BLaER1 treated with 17β-estradiol and CSF1 and Interleukin-3, amounts not matched to agents 10 nM and 100 nM (cell line): Measurements from ENCODE around the gene SAG.

ENCODE experiments used
- H3K27ac ChIP-seq, 11 experiments: shearing (Covaris generic); formaldehyde crosslinking; 2 replicates each; pipeline ENCODE4 v1.8.1; 2022
- H3K27me3 ChIP-seq, 11 experiments: shearing (Covaris generic); formaldehyde crosslinking; 2 replicates each; pipeline ENCODE4 v1.8.1; 2022
- H3K36me3 ChIP-seq, 11 experiments: shearing (Covaris generic); formaldehyde crosslinking; 2 replicates each; pipeline ENCODE4 v1.8.1; 2022
- H3K4me1 ChIP-seq, 10 experiments: shearing (Covaris generic); formaldehyde crosslinking; 2 replicates each; pipeline ENCODE4 v1.8.1; 2022
- H3K4me2 ChIP-seq, 11 experiments: shearing (Covaris generic); formaldehyde crosslinking; 2 replicates each; pipeline ENCODE4 v1.8.1; 2022
- H3K4me3 ChIP-seq, 10 experiments: shearing (Covaris generic); formaldehyde crosslinking; 2 replicates each; pipeline ENCODE4 v1.8.1; 2022
- H3K9ac ChIP-seq, 11 experiments: shearing (Covaris generic); formaldehyde crosslinking; 2 replicates each; pipeline ENCODE4 v1.8.1; 2022
- H3K9me3 ChIP-seq, 11 experiments: shearing (Covaris generic); formaldehyde crosslinking; replicated peaks in 1 of 11; 2 replicates each; pipeline ENCODE4 v1.8.1; 2022
- H4K20me1 ChIP-seq, 11 experiments: shearing (Covaris generic); formaldehyde crosslinking; 2 replicates each; pipeline ENCODE4 v1.8.1; 2022
- Cebpa-rat ChIP-seq, 11 experiments: shearing (Covaris generic); IDR thresholded peaks; 2 replicates each; pipeline ENCODE4 v1.8.1; 2022

The SAG gene

DNA sequence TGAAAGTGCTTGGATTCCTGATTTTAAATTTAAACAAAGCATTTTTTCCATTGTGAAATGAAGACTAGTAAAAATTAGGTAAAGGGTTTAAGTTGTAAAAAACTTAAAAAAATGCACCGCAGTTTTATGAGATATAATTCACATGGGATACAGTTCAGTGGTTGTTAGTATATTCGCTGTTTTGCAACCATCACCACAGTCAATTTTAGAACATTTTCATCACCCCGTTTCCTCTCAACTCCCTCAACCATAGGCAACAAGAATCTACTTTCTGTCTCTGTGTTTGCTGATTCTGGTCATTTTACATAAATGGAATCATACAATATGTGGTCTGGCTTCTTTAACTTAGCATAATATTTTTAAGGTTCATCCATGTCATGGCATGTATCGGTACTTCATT, 50.7 kb downstream of the SAG start:
- peak overlapping the region; percentile 85 to 99 (median 97) for H3K4me2 ChIP-seq
- H3K36me3 ChIP-seq = peaks cover under 1 to 83% (median 66%) of the 10 kb centered on the region in 11 experiments; a peak in 19 of 22 replicates
- peaks cover 47 to 84% (median 56%) of the 10 kb centered on the region in 10 experiments for H3K4me1 ChIP-seq
- peaks cover 0 to 34% (median 5%) of the 10 kb centered on the region in 11 experiments; a peak in 10 of 22 replicates for H4K20me1 ChIP-seq
- peak overlapping the region; percentile 57 to 99 (median 89); a peak in 21 of 22 replicates for H3K27ac ChIP-seq
- no peaks in the 10 kb centered on the region for H3K27me3 ChIP-seq
- H3K4me3 ChIP-seq = peak overlapping the region; percentile 82 to 99 (median 89); a peak in 19 of 20 replicates
- peak in 2 of 11 experiments; percentile 42 to 65; a peak in 6 of 22 replicates for TF ChIP-seq Cebpa-rat (IDR thresholded peaks at IDR 0.05)
- peaks cover 0 to 30% (median 21%) of the 10 kb centered on the region in 11 experiments; a peak in 16 of 22 replicates for H3K9me3 ChIP-seq
- peak overlapping the region; percentile 22 to 99 (median 93); a peak in 21 of 22 replicates for H3K9ac ChIP-seq

GRCh38 chr2:233358947-233359346, 51.3 kb downstream of the SAG start:
- Histone ChIP-seq H3K4me3 (peak overlapping the region; percentile 82 to 99 (median 89); a peak in 19 of 20 replicates), H3K36me3 (peaks cover 7 to 89% (median 72%) of the 10 kb centered on the region in 11 experiments; a peak in 21 of 22 replicates), H3K27me3 (no peaks in the 10 kb centered on the region), H3K27ac (peak overlapping the region; percentile 41 to 99 (median 89); a peak in 21 of 22 replicates), H3K9me3 (peaks cover 6 to 36% (median 27%) of the 10 kb centered on the region in 11 experiments), H3K9ac (peak overlapping the region; percentile 22 to 99 (median 93); a peak in 21 of 22 replicates), H3K4me1 (peaks cover 47 to 84% (median 56%) of the 10 kb centered on the region in 10 experiments), H4K20me1 (peaks cover 0 to 40% (median 5%) of the 10 kb centered on the region in 11 experiments; a peak in 10 of 22 replicates), H3K4me2 (peak overlapping the region; percentile 85 to 99 (median 97))
- no peak for TF ChIP-seq Cebpa-rat (IDR thresholded peaks at IDR 0.05)

DNA sequence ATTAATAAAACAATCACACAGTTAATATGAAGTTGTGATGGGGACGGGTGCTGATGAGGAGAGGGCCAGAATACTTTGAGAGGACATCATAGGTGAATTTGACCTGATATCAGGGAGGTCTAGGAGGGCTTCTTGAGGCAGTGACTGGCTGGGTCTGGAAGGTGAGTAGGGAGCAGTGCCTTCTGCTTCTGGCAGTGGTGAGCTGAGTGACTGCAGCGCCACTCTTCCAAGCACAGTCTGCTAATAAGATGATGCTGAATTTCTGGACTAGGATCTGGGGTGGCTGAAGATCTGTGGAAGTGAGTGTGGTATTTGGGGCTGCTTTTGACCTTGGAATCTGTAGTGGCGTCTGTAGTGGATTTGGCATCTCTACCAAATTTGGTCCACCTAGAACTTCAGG, 52.2 kb downstream of the SAG start:
- peak overlapping the region; percentile 85 to 99 (median 97); a peak in 21 of 22 replicates for H3K4me2 ChIP-seq
- H3K36me3 ChIP-seq = peaks cover 10 to 98% (median 81%) of the 10 kb centered on the region in 11 experiments; a peak in 21 of 22 replicates

DNA sequence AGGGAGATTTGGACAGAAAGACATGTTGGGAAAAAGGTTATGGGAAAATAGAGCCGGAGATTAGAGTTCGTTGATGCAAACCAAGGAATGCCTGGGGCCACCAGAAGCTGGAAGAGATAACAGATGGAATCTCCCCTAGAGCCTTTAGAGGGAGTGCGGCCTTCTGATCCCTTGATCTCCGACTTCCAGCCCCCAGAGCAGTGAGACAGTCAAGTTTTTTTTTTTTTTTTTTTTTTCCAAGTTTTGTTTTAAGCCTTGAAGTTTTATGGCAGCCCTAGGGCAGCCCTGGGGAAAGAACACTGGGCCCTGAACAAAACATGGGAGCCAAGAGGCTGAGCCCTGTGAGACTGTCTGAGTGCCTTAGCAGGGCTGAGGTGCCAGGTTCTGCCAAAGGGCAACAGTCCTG, 53.2 kb downstream of the SAG start:
- peak overlapping the region in 9 of 11 experiments; percentile 84 to 99 (median 91); a peak in 20 of 22 replicates for H3K27ac ChIP-seq
- peaks cover 5 to 36% (median 9%) of the 10 kb centered on the region in 11 experiments; a peak in 18 of 22 replicates for H4K20me1 ChIP-seq
- H3K4me3 ChIP-seq = peak overlapping the region in 6 of 10 experiments; percentile 21 to 99 (median 88); a peak in 10 of 20 replicates
- H3K4me2 ChIP-seq = peak overlapping the region; percentile 85 to 99 (median 97); a peak in 21 of 22 replicates
- H3K27me3 ChIP-seq = no peaks in the 10 kb centered on the region
- peaks cover 8 to 53% (median 36%) of the 10 kb centered on the region in 11 experiments for H3K9me3 ChIP-seq
- H3K4me1 ChIP-seq = peaks cover 53 to 92% (median 60%) of the 10 kb centered on the region in 10 experiments
- peak overlapping the region in 8 of 11 experiments; percentile 92 to 99 (median 95); a peak in 15 of 22 replicates for H3K9ac ChIP-seq
- TF ChIP-seq Cebpa-rat (IDR thresholded peaks at IDR 0.05) = no peak
- H3K36me3 ChIP-seq = peaks cover 10 to 100% (median 84%) of the 10 kb centered on the region in 11 experiments; a peak in 21 of 22 replicates

More for the DNA sequence above, 52.2 kb downstream of the SAG start:
- peaks cover 8 to 45% (median 36%) of the 10 kb centered on the region in 11 experiments for H3K9me3 ChIP-seq
- no peaks in the 10 kb centered on the region for H3K27me3 ChIP-seq
- peak overlapping the region in 9 of 11 experiments; percentile 34 to 99 (median 94); a peak in 18 of 22 replicates for H3K9ac ChIP-seq
- peaks cover 48 to 89% (median 58%) of the 10 kb centered on the region in 10 experiments for H3K4me1 ChIP-seq
- peak overlapping the region in 9 of 11 experiments; percentile 84 to 99 (median 91); a peak in 19 of 22 replicates for H3K27ac ChIP-seq
- H3K4me3 ChIP-seq = peak overlapping the region in 8 of 10 experiments; percentile 86 to 99 (median 92); a peak in 15 of 20 replicates
- TF ChIP-seq Cebpa-rat (IDR thresholded peaks at IDR 0.05) = no peak
- peaks cover 0 to 40% (median 5%) of the 10 kb centered on the region in 11 experiments; a peak in 10 of 22 replicates for H4K20me1 ChIP-seq

- H3K27me3 ChIP-seq = no peaks in the 10 kb centered on the region
- H3K4me3 ChIP-seq = peak overlapping the region in 5 of 10 experiments; percentile 7 to 90 (median 86); a peak in 6 of 20 replicates
- no peak for TF ChIP-seq Cebpa-rat (IDR thresholded peaks at IDR 0.05)
- H3K36me3 ChIP-seq = peaks cover 10 to 100% (median 84%) of the 10 kb centered on the region in 11 experiments; a peak in 21 of 22 replicates
- H3K9me3 ChIP-seq = peaks cover 8 to 56% (median 36%) of the 10 kb centered on the region in 11 experiments
- peak overlapping the region in 5 of 11 experiments; percentile 29 to 99 (median 96); a peak in 6 of 22 replicates for H3K9ac ChIP-seq
- peaks cover 7 to 36% (median 14%) of the 10 kb centered on the region in 11 experiments; a peak in 19 of 22 replicates for H4K20me1 ChIP-seq
- peaks cover 52 to 92% (median 65%) of the 10 kb centered on the region in 10 experiments for H3K4me1 ChIP-seq
- peak overlapping the region in 10 of 11 experiments; percentile 85 to 99 (median 96); a peak in 17 of 22 replicates for H3K4me2 ChIP-seq
- H3K27ac ChIP-seq = peak overlapping the region in 9 of 11 experiments; percentile 84 to 99 (median 91); a peak in 17 of 22 replicates
Measured at GRCh38 chr2:233361297-233361696, 53.7 kb downstream of the SAG start.

DNA sequence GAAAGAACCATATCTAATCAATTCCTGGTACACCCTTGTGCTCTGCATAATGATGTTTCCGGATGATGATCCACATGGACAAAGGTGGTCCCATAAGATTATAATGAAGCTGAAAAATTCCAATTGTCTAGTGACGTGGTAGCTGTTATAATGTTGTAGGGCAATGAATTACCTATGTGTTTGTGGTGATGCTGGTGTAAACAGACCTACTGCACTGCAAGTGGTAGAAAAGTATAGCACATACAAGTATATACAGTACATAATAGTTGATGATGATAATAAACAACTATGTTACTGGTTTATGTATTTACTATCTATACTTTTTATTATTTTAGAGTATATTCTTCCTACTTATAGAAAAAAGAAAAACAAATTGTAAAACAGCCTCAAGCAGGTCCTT, 55.1 kb downstream of the SAG start:
- Histone ChIP-seq H3K9me3 (peaks cover 8 to 59% (median 36%) of the 10 kb centered on the region in 11 experiments), H3K36me3 (peaks cover 10 to 100% (median 84%) of the 10 kb centered on the region in 11 experiments; a peak in 21 of 22 replicates), H3K27ac (peak overlapping the region in 4 of 11 experiments; percentile 89 to 99 (median 95); a peak in 5 of 22 replicates), H3K4me1 (peaks cover 51 to 92% (median 77%) of the 10 kb centered on the region in 10 experiments), H3K4me3 (peak overlapping the region in 3 of 10 experiments; percentile 5 to 18 (median 8); a peak in 2 of 20 replicates), H3K27me3 (no peaks in the 10 kb centered on the region), H3K9ac (no peak overlapping the region), H3K4me2 (peak overlapping the region in 8 of 11 experiments; percentile 16 to 97 (median 95); a peak in 13 of 22 replicates), H4K20me1 (peaks cover 13 to 33% (median 27%) of the 10 kb centered on the region in 11 experiments; a peak in 19 of 22 replicates)
- no peak for TF ChIP-seq Cebpa-rat (IDR thresholded peaks at IDR 0.05)

DNA sequence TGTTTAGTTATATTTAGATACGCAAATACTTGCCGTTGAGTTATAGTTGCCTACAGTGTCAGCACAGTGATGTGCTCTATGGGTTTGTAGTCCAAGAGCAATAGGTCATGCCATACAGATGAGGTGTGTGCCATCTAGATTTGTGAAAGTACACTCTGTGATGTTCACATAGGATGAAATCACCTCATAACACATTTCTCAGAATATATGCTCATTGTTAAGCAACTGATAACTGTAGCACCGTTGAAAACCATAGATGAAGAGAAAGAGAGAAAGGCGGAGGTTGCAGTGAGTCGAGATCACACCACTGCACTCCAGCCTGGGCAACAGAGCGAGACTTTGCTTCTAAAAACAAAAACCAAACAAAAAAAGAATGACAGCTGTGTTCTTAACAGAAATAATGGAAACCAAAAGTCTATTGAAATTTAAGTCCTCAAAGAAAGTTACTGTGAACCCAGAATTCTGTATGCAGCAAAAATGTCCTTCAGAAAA, 56.2 kb downstream of the SAG start:
- no peak overlapping the region for H3K9ac ChIP-seq
- H3K27ac ChIP-seq = peak overlapping the region in 8 of 11 experiments; percentile 5 to 99 (median 27); a peak in 11 of 22 replicates
- no peak for TF ChIP-seq Cebpa-rat (IDR thresholded peaks at IDR 0.05)
- H3K9me3 ChIP-seq = peaks cover 8 to 59% (median 36%) of the 10 kb centered on the region in 11 experiments
- no peaks in the 10 kb centered on the region for H3K27me3 ChIP-seq
- H3K36me3 ChIP-seq = peaks cover 10 to 100% (median 94%) of the 10 kb centered on the region in 11 experiments; a peak in 21 of 22 replicates
- H3K4me3 ChIP-seq = peak overlapping the region in 5 of 10 experiments; percentile 4 to 39 (median 18); a peak in 5 of 20 replicates
- H3K4me1 ChIP-seq = peaks cover 51 to 93% (median 86%) of the 10 kb centered on the region in 10 experiments
- peaks cover 11 to 43% (median 35%) of the 10 kb centered on the region in 11 experiments; a peak in 20 of 22 replicates for H4K20me1 ChIP-seq
- H3K4me2 ChIP-seq = peak overlapping the region; percentile 23 to 97 (median 54); a peak in 19 of 22 replicates
